Measurements from ENCODE around the gene POLDIP3.

DNA sequence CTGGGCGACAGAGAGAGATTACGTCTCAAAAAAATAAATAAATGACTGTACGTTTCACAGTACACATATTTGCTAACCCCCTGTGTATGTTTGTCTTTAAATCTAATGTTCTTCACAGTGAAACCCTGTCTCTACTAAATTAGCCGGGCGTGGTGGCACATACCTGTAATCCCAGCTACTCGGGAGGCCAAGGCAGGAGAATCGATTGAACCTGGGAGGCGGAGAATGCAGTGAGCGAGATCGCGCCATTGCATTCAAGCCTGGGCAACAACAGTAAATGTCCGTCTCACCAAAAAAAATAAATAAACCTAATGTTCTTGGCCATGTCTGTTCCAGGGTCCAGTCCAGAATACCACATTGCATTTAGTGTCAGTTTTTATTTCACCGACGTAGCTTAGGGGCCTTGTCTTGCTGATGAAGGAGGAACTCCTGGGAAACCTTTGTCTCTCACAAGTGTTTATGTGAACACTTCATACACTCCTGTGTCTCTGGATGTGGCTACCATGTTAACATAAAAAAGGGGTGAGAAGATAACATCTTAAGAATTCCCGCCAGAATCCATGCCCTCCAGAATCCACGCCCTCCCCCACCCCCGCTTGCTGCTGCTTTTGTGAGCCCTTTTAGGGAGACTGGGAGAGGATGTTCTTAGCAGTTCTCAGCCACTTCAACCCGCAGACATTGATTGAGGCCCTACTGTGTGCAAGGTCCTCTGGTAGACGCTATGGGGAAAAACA is 65.9 kb downstream of the POLDIP3 start:
- TF ChIP-seq CTCF (conservative IDR thresholded peaks at IDR 0.05 in 1 of 2, IDR thresholded peaks at IDR 0.05 in 1 of 2; ENCODE audit: low read depth in 1 of 2, low read length in 2 of 2) (no peak), EZH2 (IDR thresholded peaks at IDR 0.05; ENCODE audit: low read length, missing control alignments) (no peak)
